Gastroesophageal sphincter (tissue), 2 donors: Measurements from ENCODE around the gene ZDHHC4.

Experiments
- POLR2A ChIP-seq, 2 donors: fragments of 450-650 bp; IDR thresholded peaks; one replicate each; pipeline ENCODE4 v1.6.1; 2017; ENCODE audit warnings: antibody characterized with exemption in 2 of 2, mild to moderate bottlenecking in 2 of 2, moderate library complexity in 1 of 2
- POLR2AphosphoS5 ChIP-seq: sonication (generic); formaldehyde crosslinking; IDR thresholded peaks from one replicate; pipeline ENCODE4 v1.6.1; 2017; ENCODE audit warnings: antibody characterized with exemption

DNA sequence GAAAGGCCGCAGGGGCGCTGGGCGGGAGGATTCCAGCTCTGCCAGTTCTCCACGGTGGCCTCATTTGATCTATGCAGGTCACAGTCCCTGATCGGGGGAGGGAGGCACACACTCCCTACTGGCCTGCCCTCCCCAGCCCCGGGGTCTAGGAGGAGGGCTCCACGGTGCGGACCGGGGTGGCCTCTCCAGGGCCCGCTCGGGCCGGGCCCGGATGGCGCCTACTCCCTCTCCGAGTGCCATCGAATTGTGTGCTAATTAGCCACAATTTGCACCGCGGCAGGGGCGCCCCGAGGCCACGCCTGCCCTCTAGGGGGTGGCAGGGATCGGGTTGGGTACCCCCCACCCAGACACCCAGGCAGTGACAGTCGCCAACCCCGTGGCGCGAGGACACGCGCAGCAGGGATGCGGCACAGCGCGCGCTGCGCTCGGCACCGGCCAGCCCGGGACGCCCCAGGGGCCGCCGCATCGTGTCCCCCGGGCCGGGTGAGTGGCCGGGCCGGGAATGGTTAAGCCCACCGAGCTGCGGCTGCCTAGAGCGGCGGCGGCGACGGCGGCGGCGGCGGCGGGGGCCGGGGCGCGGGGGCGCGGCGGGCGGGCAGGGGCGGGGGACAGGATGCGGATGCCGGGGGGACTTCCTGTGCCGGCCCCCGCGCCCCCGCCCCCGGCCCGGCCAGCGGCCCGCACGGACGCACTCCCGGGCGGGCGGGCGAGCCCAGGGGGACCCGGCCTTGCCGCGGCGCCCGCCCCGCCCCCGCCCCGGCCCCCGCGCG is 37.9 kb downstream of the ZDHHC4 start, which contains the start of gene ZNF853:
- TF ChIP-seq POLR2A (IDR thresholded peaks at IDR 0.05) (no peak), POLR2AphosphoS5 (no peak)
